Astrocyte of the spinal cord (primary cell): ENCODE data around the gene SKA1.
"Not testable (repeated sequence)": the region's sequence is repeated elsewhere in the genome, so short reads cannot be mapped to it uniquely, and the experiment has no call there.

Experiments
- DNase-seq: peaks from one replicate; pipeline ENCODE4 v3.0.0; 2011; ENCODE audit warnings: low read depth, low spot score
- H3K4me3 ChIP-seq: 2 replicates; pipeline ENCODE4 v1.5.1; 2011; ENCODE audit warnings: low read depth, mild to moderate bottlenecking, low read length, moderate library complexity
- in situ Hi-C: cut with HindIII; loops from 2 replicates; pipeline ENCODE4 v1.10.0; 2017; ENCODE audit warnings: low sequenced_read_pairs
- TF ChIP-seq, protein P1 (sequence below): IDR thresholded peaks from 2 replicates; pipeline ENCODE4 v1.5.1; 2012; ENCODE audit warnings: low read depth, mild to moderate bottlenecking, low read length, inconsistent platforms

The SKA1 gene

DNA sequence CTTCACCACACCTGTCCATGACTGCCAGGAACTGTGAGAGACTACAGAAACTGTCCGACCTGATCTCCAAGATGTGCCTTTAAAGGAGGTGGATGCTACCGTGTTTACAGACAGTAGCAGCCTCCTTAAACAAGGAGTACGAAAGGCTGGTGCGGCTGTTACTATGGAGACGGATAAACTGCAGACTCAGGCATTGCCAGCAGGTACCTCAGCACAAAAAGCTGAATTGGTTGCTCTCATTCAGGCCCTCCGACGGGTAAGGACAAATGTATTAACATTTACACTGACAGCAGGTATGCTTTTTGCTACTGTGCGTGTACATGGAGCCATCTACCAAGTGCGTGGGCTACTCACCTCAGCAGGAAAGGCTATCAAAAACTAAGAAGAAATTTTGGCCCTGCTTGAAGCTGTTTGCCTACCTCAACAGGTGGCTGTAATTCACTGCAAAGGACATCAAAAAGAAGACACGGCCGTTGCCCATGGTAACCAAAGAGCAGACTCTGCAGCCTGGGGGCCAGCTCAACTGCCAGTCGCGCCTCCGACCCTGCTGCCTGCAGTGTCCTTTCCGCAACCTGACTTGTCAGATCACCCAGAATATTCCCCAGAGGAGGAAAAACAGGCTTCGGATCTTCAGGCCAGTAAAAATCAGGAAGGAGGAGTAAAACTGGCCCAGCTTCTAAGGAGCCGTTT, 30.9 kb downstream of the SKA1 start:
- TF ChIP-seq, protein P1, sequence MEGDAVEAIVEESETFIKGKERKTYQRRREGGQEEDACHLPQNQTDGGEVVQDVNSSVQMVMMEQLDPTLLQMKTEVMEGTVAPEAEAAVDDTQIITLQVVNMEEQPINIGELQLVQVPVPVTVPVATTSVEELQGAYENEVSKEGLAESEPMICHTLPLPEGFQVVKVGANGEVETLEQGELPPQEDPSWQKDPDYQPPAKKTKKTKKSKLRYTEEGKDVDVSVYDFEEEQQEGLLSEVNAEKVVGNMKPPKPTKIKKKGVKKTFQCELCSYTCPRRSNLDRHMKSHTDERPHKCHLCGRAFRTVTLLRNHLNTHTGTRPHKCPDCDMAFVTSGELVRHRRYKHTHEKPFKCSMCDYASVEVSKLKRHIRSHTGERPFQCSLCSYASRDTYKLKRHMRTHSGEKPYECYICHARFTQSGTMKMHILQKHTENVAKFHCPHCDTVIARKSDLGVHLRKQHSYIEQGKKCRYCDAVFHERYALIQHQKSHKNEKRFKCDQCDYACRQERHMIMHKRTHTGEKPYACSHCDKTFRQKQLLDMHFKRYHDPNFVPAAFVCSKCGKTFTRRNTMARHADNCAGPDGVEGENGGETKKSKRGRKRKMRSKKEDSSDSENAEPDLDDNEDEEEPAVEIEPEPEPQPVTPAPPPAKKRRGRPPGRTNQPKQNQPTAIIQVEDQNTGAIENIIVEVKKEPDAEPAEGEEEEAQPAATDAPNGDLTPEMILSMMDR, result no peak
- no peak overlapping the region for H3K4me3 ChIP-seq
- in situ Hi-C loops, result no loop called here
- no peak for DNase-seq

- no peak for DNase-seq
- TF ChIP-seq, protein P1, result no peak
- in situ Hi-C loops, result no loop called here
- H3K4me3 ChIP-seq, result no peak overlapping the region
Observed at GRCh38 chr18:50409236-50409635, 34.4 kb downstream of the SKA1 start.

GRCh38 chr18:50410008-50410407, 35.2 kb downstream of the SKA1 start:
- TF ChIP-seq, protein P1, result no peak
- H3K4me3 ChIP-seq, result no peak overlapping the region
- no peak for DNase-seq
- in situ Hi-C loops, result no loop called here

DNA sequence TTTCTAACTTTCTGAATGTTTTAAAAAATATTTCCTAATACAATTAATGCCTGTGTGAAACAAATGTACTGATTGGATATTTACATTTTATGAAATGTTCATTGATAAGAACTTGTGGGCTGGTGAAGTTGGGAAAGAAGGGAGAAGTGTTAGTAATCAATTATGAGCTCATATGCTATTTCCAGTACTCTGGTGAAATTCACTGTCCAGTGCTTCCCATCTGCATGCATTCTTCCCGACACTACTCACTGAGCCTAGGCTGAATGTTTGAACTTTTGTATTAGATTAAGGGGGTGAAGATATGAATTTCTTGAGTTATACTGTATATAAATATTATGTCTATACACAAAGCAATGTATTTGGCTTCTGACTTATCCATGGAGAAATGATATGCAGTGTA, 36.0 kb downstream of the SKA1 start:
- in situ Hi-C loops, result no loop called here
- no peak overlapping the region for H3K4me3 ChIP-seq
- TF ChIP-seq, protein P1, result no peak
- DNase-seq, result no peak

GRCh38 chr18:50416832-50417231, 42.0 kb downstream of the SKA1 start:
- DNase-seq, H3K4me3 ChIP-seq, in situ Hi-C loops: not testable (repeated sequence)

GRCh38 chr18:50417705-50418104, 42.9 kb downstream of the SKA1 start:
- DNase-seq, in situ Hi-C loops, H3K4me3 ChIP-seq: not testable (repeated sequence)

GRCh38 chr18:50418650-50419049, 43.8 kb downstream of the SKA1 start:
- TF ChIP-seq, protein P1, result no peak
- H3K4me3 ChIP-seq, result no peak overlapping the region
- no peak for DNase-seq
- in situ Hi-C loops, result no loop called here
